Ascending aorta (tissue), 2 donors: ENCODE data around the gene SPECC1L. TPM values are rescaled to one million over a fixed set of nuclear protein-coding genes. Genes with fewer than 3 reads are reported as not detected.
A peak's percentile ranks its signal among the peaks of the same experiment; 100 is the strongest.

ENCODE experiments used
- DNase-seq, 2 donors: peaks; one replicate each; pipeline ENCODE4 v3.0.0-alpha.2; 2019; ENCODE audit warnings: low spot score in 2 of 2
- H3K27ac ChIP-seq, 2 donors: fragments of 200-600 bp; sonication (generic); one replicate each; pipeline ENCODE4 v1.5.1; 2016 to 2017; ENCODE audit warnings: mild to moderate bottlenecking in 1 of 2
- H3K27me3 ChIP-seq: fragments of 200-600 bp; sonication (generic); one replicate; pipeline ENCODE4 v1.5.1; 2017
- H3K36me3 ChIP-seq, 2 donors: fragments of 200-600 bp; sonication (generic); one replicate each; pipeline ENCODE4 v1.5.1; 2016
- H3K4me1 ChIP-seq, 2 donors: fragments of 200-600 bp; sonication (generic); one replicate each; pipeline ENCODE4 v1.5.1; 2016 to 2017; ENCODE audit warnings: mild to moderate bottlenecking in 1 of 2
- H3K4me3 ChIP-seq, 2 donors: fragments of 200-600 bp; sonication (generic); one replicate each; pipeline ENCODE4 v1.5.1; 2016 to 2017; ENCODE audit warnings: mild to moderate bottlenecking in 1 of 2
- H3K9me3 ChIP-seq, 2 donors: fragments of 200-600 bp; sonication (generic); one replicate each; pipeline ENCODE4 v1.5.1; 2016
- CTCF ChIP-seq, 3 experiments: fragments of 200-600 bp in 2 of 3; fragments of 450-650 bp in 1 of 3; sonication (generic) in 2 of 3; IDR thresholded peaks; one replicate each; pipeline ENCODE4 v1.5.1; 2016 to 2019; ENCODE audit warnings: antibody characterized with exemption in 3 of 3, mild to moderate bottlenecking in 1 of 3, moderate library complexity in 1 of 3
- intact Hi-C: fragments of 100-400 bp; cut with DNase I; formaldehyde crosslinking; loops from one replicate; pipeline ENCODE4 v1.15.1; 2023
- total RNA-seq: library from RNA; depleted of rRNA; stranded (reverse); fragments of >200 nt; gene quantifications from one replicate; pipeline ENCODE4 v1.1.0, GENCODE V29; 2016

The SPECC1L gene
- total RNA-seq, 1 donor from 2014 or later = 66.9 TPM

- Histone ChIP-seq H3K36me3 (peaks cover 10 to 31% of the 10 kb centered on the region in 2 donors), H3K4me3 (no peak overlapping the region), H3K27ac (no peak overlapping the region), H3K27me3 (no peaks in the 10 kb centered on the region), H3K4me1 (peaks cover 3 to 4% of the 10 kb centered on the region in 2 donors), H3K9me3 (no peaks in the 10 kb centered on the region)
- TF ChIP-seq CTCF (IDR thresholded peaks at IDR 0.05) = no peak
- intact Hi-C loops = no loop called here
- DNase-seq = no peak
These were observed 53.1 kb downstream of the SPECC1L start for GRCh38 chr22:24323695-24324094.

GRCh38 chr22:24324137-24324536 is 53.5 kb downstream of the SPECC1L start:
- no peak overlapping the region for H3K27ac ChIP-seq
- no peak overlapping the region for H3K4me3 ChIP-seq
- intact Hi-C loops = no loop called here
- H3K4me1 ChIP-seq = peaks cover 3 to 4% of the 10 kb centered on the region in 2 donors
- H3K36me3 ChIP-seq = peaks cover 10 to 35% of the 10 kb centered on the region in 2 donors
- H3K27me3 ChIP-seq = no peaks in the 10 kb centered on the region
- no peak for DNase-seq
- no peak for TF ChIP-seq CTCF (IDR thresholded peaks at IDR 0.05)
- H3K9me3 ChIP-seq = no peaks in the 10 kb centered on the region

GRCh38 chr22:24325105-24325757 is 54.6 kb downstream of the SPECC1L start:
- Histone ChIP-seq H3K4me3 (no peak overlapping the region), H3K9me3 (no peaks in the 10 kb centered on the region), H3K4me1 (peaks cover 3 to 4% of the 10 kb centered on the region in 2 donors), H3K36me3 (peaks cover 10 to 34% of the 10 kb centered on the region in 2 donors), H3K27ac (no peak overlapping the region), H3K27me3 (no peaks in the 10 kb centered on the region)
- intact Hi-C loops = loop anchor here (5.0 kb wide), 1 partner anchor 197 kb away; no protein-coding TSS in a partner anchor
- peak; percentile 52 to 74 (median 59) for TF ChIP-seq CTCF (IDR thresholded peaks at IDR 0.05)
- no peak for DNase-seq

GRCh38 chr22:24326266-24326665 is 55.6 kb downstream of the SPECC1L start:
- no peak for TF ChIP-seq CTCF (IDR thresholded peaks at IDR 0.05)
- no peak for DNase-seq
- Histone ChIP-seq H3K27me3 (no peaks in the 10 kb centered on the region), H3K27ac (no peak overlapping the region), H3K9me3 (no peaks in the 10 kb centered on the region), H3K4me3 (no peak overlapping the region), H3K36me3 (peaks cover 10 to 31% of the 10 kb centered on the region in 2 donors), H3K4me1 (peaks cover 3 to 4% of the 10 kb centered on the region in 2 donors)
- intact Hi-C loops = loop anchor here (5.0 kb wide), 1 partner anchor 196 kb away; no protein-coding TSS in a partner anchor

GRCh38 chr22:24327832-24328231 is 57.2 kb downstream of the SPECC1L start:
- Histone ChIP-seq H3K27ac (no peak overlapping the region), H3K4me3 (no peak overlapping the region), H3K36me3 (peaks cover 2 to 21% of the 10 kb centered on the region in 2 donors), H3K27me3 (no peaks in the 10 kb centered on the region), H3K9me3 (no peaks in the 10 kb centered on the region), H3K4me1 (peaks cover 3 to 4% of the 10 kb centered on the region in 2 donors)
- intact Hi-C loops = loop anchor here (5.0 kb wide), 1 partner anchor 194 kb away; no protein-coding TSS in a partner anchor
- DNase-seq = no peak
- no peak for TF ChIP-seq CTCF (IDR thresholded peaks at IDR 0.05)
